CD4-positive, alpha-beta T cell (primary cell): ENCODE results near the gene C3orf52. TPM values are rescaled to one million over a fixed set of nuclear protein-coding genes. Genes with fewer than 3 reads are reported as not detected.

ENCODE experiments used
- ATAC-seq: fragments of 200-7000 bp; cut with Tn5 transposase; one replicate; pipeline ENCODE4 v1.10.0; 2022; ENCODE audit warnings: mild to moderate bottlenecking; ENCODE audit not compliant: poor library complexity
- CTCF ChIA-PET: fragments of 350-600 bp; sonication (Branson Sonifier 250); formaldehyde crosslinking; loops from one replicate; lab custom pipeline; 2021; ENCODE audit warnings: antibody characterized with exemption, inconsistent platforms; lab: Charles Lee
- POLR2A ChIA-PET: fragments of 350-600 bp; sonication (Branson Sonifier 250); formaldehyde crosslinking; loops from one replicate; lab custom pipeline; 2021; ENCODE audit warnings: antibody characterized with exemption, inconsistent platforms; lab: Charles Lee
- DNase-seq, 14 experiments: peaks; one replicate each; pipeline ENCODE4 v3.0.0-alpha.2; 2013 to 2020; ENCODE audit warnings: mixed read lengths in 2 of 14
- H3K27ac ChIP-seq, 2 donors: one replicate each; pipeline versions ENCODE4 v1.5.1 to v1.7.0; 2013; ENCODE audit warnings: low read length in 2 of 2, low read depth in 1 of 2, mild to moderate bottlenecking in 1 of 2
- H3K27me3 ChIP-seq, 2 experiments: 1 replicate in 1 of 2; 2 replicates in 1 of 2; pipeline versions ENCODE4 v1.6.1 to v1.7.0; 2013; ENCODE audit warnings: low read length in 2 of 2, control low read depth in 1 of 2, mild to moderate bottlenecking in 1 of 2, moderate library complexity in 1 of 2; ENCODE audit not compliant: insufficient read depth in 2 of 2, control insufficient read depth in 1 of 2
- H3K36me3 ChIP-seq: one replicate; pipeline ENCODE4 v1.6.1; 2013; ENCODE audit warnings: low read length, control low read depth; ENCODE audit not compliant: insufficient read depth
- H3K4me1 ChIP-seq: one replicate; pipeline ENCODE4 v1.6.1; 2013; ENCODE audit warnings: low read length, control low read depth; ENCODE audit not compliant: insufficient read depth
- H3K4me3 ChIP-seq: one replicate; pipeline ENCODE4 v1.5.1; 2013; ENCODE audit warnings: mild to moderate bottlenecking, low read length, moderate library complexity
- H3K9me3 ChIP-seq, 2 experiments: 1 replicate in 1 of 2; 2 replicates in 1 of 2; pipeline versions ENCODE4 v1.6.1 to v1.7.0; 2013; ENCODE audit warnings: low read length in 2 of 2, mild to moderate bottlenecking in 2 of 2, control low read depth in 1 of 2, moderate library complexity in 1 of 2; ENCODE audit not compliant: control insufficient read depth in 1 of 2, insufficient read depth in 1 of 2
- H3K27ac Mint-ChIP-seq: one replicate; pipeline ENCODE4 v1.8.0; 2020; ENCODE audit warnings: mixed read lengths
- H3K27me3 Mint-ChIP-seq: one replicate; pipeline ENCODE4 v1.8.0; 2021; ENCODE audit warnings: mixed read lengths
- H3K36me3 Mint-ChIP-seq: one replicate; pipeline ENCODE4 v1.8.0; 2021; ENCODE audit warnings: low read depth, mixed read lengths
- H3K4me1 Mint-ChIP-seq: one replicate; pipeline ENCODE4 v1.8.0; 2021; ENCODE audit warnings: low read depth, mixed read lengths
- H3K4me3 Mint-ChIP-seq: one replicate; pipeline ENCODE4 v1.8.0; 2020; ENCODE audit warnings: mild to moderate bottlenecking, mixed read lengths
- H3K9me3 Mint-ChIP-seq: one replicate; pipeline ENCODE4 v1.8.0; 2020; ENCODE audit warnings: mixed read lengths
- CTCF ChIP-seq: fragments of 200-600 bp; IDR thresholded peaks from one replicate; pipeline ENCODE4 v1.8.0; 2022; ENCODE audit warnings: antibody characterized with exemption, mild to moderate bottlenecking
- intact Hi-C, 2 experiments: fragments of 100-400 bp; cut with DNase I in 1 of 2; cut with micrococcal nuclease in 1 of 2; formaldehyde crosslinking; loops; one replicate each; pipeline versions ENCODE4 v1.15.1 to v1.9.0; 2023 to 2025; cut with DNase I, micrococcal nuclease
- total RNA-seq, 174 experiments: library from RNA in 2 of 174; stranded (reverse) in 2 of 174; gene quantifications; one replicate each; pipeline ENCODE4 v1.2.3 and lab custom pipeline; 2021 to 2026

C3orf52 gene
- total RNA-seq, 2 experiments from 2014 or later, result 1.6 to 2.7 TPM

GRCh38 chr3:112087746-112088145 lies 1.6 kb downstream of the C3orf52 start:
- H3K9me3 ChIP-seq, result no peaks in the 10 kb centered on the region
- ATAC-seq (no peak), DNase-seq (no peak)
- Mint-ChIP-seq H3K36me3 (no peaks in the 10 kb centered on the region), H3K27ac (peak overlapping the region; percentile 81), H3K4me3 (peak overlapping the region; percentile 85), H3K4me1 (peaks cover 74% of the 10 kb centered on the region), H3K9me3 (no peaks in the 10 kb centered on the region), H3K27me3 (no peaks in the 10 kb centered on the region)
- H3K27ac ChIP-seq, result no peak overlapping the region
- POLR2A ChIA-PET, result no interaction called here
- peaks cover 37% of the 10 kb centered on the region for H3K4me1 ChIP-seq
- no peak overlapping the region for H3K4me3 ChIP-seq
- no peaks in the 10 kb centered on the region for H3K36me3 ChIP-seq
- no peaks in the 10 kb centered on the region for H3K27me3 ChIP-seq
- CTCF ChIA-PET, result no interaction called here
- TF ChIP-seq CTCF, result no peak
- intact Hi-C loops, result loop anchor here (2.0 to 5.0 kb wide), 2 partner anchors 15 to 40 kb away; no protein-coding TSS in a partner anchor

GRCh38 chr3:112088944-112089343 lies 2.8 kb downstream of the C3orf52 start:
- no peaks in the 10 kb centered on the region for H3K36me3 Mint-ChIP-seq
- Histone ChIP-seq H3K27me3 (no peaks in the 10 kb centered on the region), H3K27ac (no peak overlapping the region), H3K4me3 (no peak overlapping the region), H3K36me3 (no peaks in the 10 kb centered on the region), H3K9me3 (no peaks in the 10 kb centered on the region), H3K4me1 (peaks cover 42% of the 10 kb centered on the region)
- DNase-seq (no peak), ATAC-seq (no peak)
- POLR2A ChIA-PET, result no interaction called here
- no peaks in the 10 kb centered on the region for H3K27me3 Mint-ChIP-seq
- intact Hi-C loops, result loop anchor here in 1 of 2 experiments (5.0 kb wide), 1 partner anchor 42 kb away; no protein-coding TSS in a partner anchor
- H3K4me3 Mint-ChIP-seq, result no peak overlapping the region
- CTCF ChIA-PET, result no interaction called here
- H3K27ac Mint-ChIP-seq, result no peak overlapping the region
- H3K4me1 Mint-ChIP-seq, result peaks cover 80% of the 10 kb centered on the region
- TF ChIP-seq CTCF, result no peak
- no peaks in the 10 kb centered on the region for H3K9me3 Mint-ChIP-seq

- Histone ChIP-seq H3K4me3 (no peak overlapping the region), H3K4me1 (peaks cover 42% of the 10 kb centered on the region), H3K9me3 (no peaks in the 10 kb centered on the region), H3K27ac (no peak overlapping the region), H3K27me3 (no peaks in the 10 kb centered on the region), H3K36me3 (no peaks in the 10 kb centered on the region)
- intact Hi-C loops, result loop anchor here in 1 of 2 experiments (5.0 kb wide), 1 partner anchor 43 kb away; no protein-coding TSS in a partner anchor
- Mint-ChIP-seq H3K27me3 (no peaks in the 10 kb centered on the region), H3K36me3 (peaks cover under 1% of the 10 kb centered on the region), H3K9me3 (no peaks in the 10 kb centered on the region), H3K4me1 (peaks cover 67% of the 10 kb centered on the region), H3K27ac (no peak overlapping the region), H3K4me3 (no peak overlapping the region)
- DNase-seq, result peak in 1 of 14 experiments; percentile 15
- ATAC-seq, result no peak
- ChIA-PET POLR2A (interaction anchor here (1.0 kb wide), 1 partner anchor 111 kb away, joined by 3 read pairs; no protein-coding TSS in a partner anchor), CTCF (no interaction called here)
- no peak for TF ChIP-seq CTCF
These were observed 4.0 kb downstream of the C3orf52 start for GRCh38 chr3:112089956-112090886.
